ENCODE results near the gene TOX2. TPM values are rescaled to one million over a fixed set of nuclear protein-coding genes. Genes with fewer than 3 reads are reported as not detected.

The TOX2 gene
- under 1 TPM; 0.33 to 0.64 TPM for total RNA-seq
- polyA plus RNA-seq, result 1 to 10 TPM in 1 of 2 donors, under 1 TPM in 1; 0.22 to 1.1 TPM

DNA sequence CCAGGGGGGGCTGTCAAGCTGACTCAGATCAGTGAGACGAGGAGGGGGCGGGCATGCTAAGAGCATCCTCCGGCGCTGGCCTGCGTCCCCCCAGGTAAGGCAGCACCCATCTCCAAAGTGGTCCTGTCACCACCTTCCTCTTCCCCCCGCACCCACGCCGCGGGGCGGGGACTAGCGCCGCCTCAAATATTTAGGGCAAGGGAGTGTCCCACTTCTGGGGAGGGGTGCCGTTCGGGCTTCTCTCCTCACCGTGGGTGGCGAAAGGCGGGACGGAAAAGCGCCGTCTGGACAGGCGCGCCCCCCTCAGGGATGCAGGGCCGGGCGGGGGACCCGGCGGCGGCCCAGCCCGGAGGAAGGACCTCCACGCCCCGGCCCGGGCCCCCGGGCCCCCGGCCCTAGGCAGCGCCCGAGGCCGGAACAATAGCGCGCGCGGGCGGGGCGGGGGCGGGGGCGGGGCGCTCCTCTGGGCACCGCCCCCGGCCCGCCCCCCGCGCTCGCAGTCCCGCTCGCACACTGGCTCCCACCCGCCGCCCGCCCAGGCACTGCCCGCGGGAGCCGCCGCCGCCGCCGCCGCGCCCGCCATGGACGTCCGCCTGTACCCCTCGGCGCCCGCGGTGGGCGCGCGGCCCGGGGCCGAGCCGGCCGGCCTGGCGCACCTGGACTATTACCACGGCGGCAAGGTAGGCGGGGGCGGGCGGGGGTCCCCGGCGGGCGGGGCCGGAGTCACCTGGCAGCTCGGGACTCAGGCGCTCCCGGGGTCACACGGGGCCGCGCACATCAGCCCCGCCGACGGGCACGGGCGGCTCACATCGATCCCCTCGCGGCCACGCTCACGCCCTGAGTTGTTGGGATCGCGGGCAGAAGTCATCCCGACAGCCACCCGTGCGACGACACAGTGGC, at the start of gene TOX2:
TOX2 (plus strand) TSS at position 542 of the 900 bp plus-strand sequence; CDS start at position 582, 40 bp downstream.
- Histone ChIP-seq H3K9me3 (ENCODE audit: control insufficient read depth in 1 of 2, low read length in 2 of 2) (no peaks in the 10 kb centered on the region), H3K4me3 (ENCODE audit: low read length in 2 of 2) (peak within 1 kb of the TSS; percentile 11 to 62), H3K27ac (ENCODE audit: low read depth, low read length) (peak within 1 kb of the TSS; percentile 7), H3K27me3 (ENCODE audit: insufficient read depth, low read length) (peaks cover 16% of the 10 kb centered on the region), H3K4me1 (ENCODE audit: insufficient read depth, low read length) (peaks cover 34% of the 10 kb centered on the region), H3K36me3 (ENCODE audit: insufficient read depth, low read length) (no peaks in the 10 kb centered on the region)
- POLR2A ChIA-PET (ENCODE audit: partially characterized antibody), result no interaction called here
- peaks cover 5 to 6% of the 10 kb centered on the region in 2 donors for H3K36me3 Mint-ChIP-seq
- H3K4me1 Mint-ChIP-seq, result peaks cover 8 to 23% (median 21%) of the 10 kb centered on the region in 4 donors
- peak within 1 kb of the TSS; percentile 86 to 94 (median 90) for H3K4me3 Mint-ChIP-seq
- H3K27ac Mint-ChIP-seq, result peak within 1 kb of the TSS; percentile 52 to 92 (median 70)
- intact Hi-C loops (cut with micrococcal nuclease), result loop anchor here (10.0 kb wide), 1 partner anchor 50 kb away; no protein-coding TSS in a partner anchor
- CTCF ChIA-PET (ENCODE audit: partially characterized antibody), result no interaction called here
- peaks cover 29 to 31% of the 10 kb centered on the region in 2 donors for H3K27me3 Mint-ChIP-seq
- DNase-seq, result peak in 4 of 5 donors; percentile 30 to 40 (median 34)
- peaks cover 0 to 25% (median 12%) of the 10 kb centered on the region in 8 donors for H3K9me3 Mint-ChIP-seq

DNA sequence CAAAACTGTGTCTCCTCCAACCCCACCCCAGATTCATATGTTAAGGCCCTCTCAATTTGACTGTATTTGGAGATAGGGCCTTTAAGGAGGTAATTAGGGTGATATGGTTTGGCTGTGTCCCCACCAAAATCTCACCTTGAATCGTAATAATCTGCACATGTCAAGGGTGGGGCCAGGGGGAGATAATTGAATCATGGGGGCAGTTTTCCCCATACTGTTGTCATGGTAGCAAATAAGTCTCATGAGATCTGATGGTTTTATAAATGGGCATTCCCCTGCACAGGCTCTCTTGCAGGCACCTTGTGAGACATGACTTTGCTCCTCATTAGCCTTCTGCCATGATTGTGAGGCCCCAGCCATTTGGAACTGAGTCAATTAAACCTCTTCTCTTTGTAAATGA, 46.6 kb upstream of the TOX2 start:
- Mint-ChIP-seq H3K27ac (no peak overlapping the region), H3K9me3 (no peaks in the 10 kb centered on the region), H3K4me3 (no peak overlapping the region), H3K4me1 (no peaks in the 10 kb centered on the region), H3K27me3 (peaks cover 0 to 2% of the 10 kb centered on the region in 2 donors), H3K36me3 (no peaks in the 10 kb centered on the region)
- CTCF ChIA-PET (ENCODE audit: partially characterized antibody), result no interaction called here
- POLR2A ChIA-PET (ENCODE audit: partially characterized antibody), result no interaction called here
- intact Hi-C loops (cut with micrococcal nuclease), result no loop called here
- no peaks in the 10 kb centered on the region for H3K27me3 ChIP-seq (ENCODE audit: insufficient read depth, low read length)
- no peaks in the 10 kb centered on the region for H3K9me3 ChIP-seq (ENCODE audit: control insufficient read depth in 1 of 2, low read length in 2 of 2)
- H3K4me3 ChIP-seq (ENCODE audit: low read length in 2 of 2), result no peak overlapping the region
- H3K36me3 ChIP-seq (ENCODE audit: insufficient read depth, low read length), result no peaks in the 10 kb centered on the region
- no peaks in the 10 kb centered on the region for H3K4me1 ChIP-seq (ENCODE audit: insufficient read depth, low read length)
- no peak overlapping the region for H3K27ac ChIP-seq (ENCODE audit: low read depth, low read length)
- no peak for DNase-seq

DNA sequence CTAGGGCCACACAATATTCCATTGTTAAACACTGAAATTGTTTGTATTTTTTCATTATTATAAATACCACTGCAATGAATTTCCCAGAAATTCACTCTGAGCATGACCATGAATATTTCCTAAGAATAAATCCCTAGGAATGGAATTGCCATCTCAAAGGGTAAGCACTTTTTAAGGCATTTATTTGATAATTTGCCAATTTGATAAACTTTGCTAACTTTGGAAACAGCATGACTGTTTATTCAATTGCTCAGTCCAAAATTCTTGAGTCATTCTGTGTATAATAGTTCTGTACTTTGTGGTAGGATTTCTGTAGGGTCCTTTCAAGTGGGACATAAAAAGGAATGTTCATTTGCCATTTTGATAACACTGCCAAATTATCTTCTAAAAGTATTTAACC, 44.2 kb upstream of the TOX2 start:
- Mint-ChIP-seq H3K36me3 (no peaks in the 10 kb centered on the region), H3K4me3 (no peak overlapping the region), H3K9me3 (no peaks in the 10 kb centered on the region)

GRCh38 chr20:43878776-43879175, 35.9 kb upstream of the TOX2 start:
- no peak overlapping the region for H3K27ac Mint-ChIP-seq
- DNase-seq, result no peak
- H3K36me3 Mint-ChIP-seq, result no peaks in the 10 kb centered on the region
- CTCF ChIA-PET (ENCODE audit: partially characterized antibody), result no interaction called here
- no peaks in the 10 kb centered on the region for H3K36me3 ChIP-seq (ENCODE audit: insufficient read depth, low read length)
- intact Hi-C loops (cut with micrococcal nuclease), result no loop called here
- H3K4me3 ChIP-seq (ENCODE audit: low read length in 2 of 2), result no peak overlapping the region
- POLR2A ChIA-PET (ENCODE audit: partially characterized antibody), result no interaction called here
- H3K4me1 Mint-ChIP-seq, result no peaks in the 10 kb centered on the region
- no peak overlapping the region for H3K27ac ChIP-seq (ENCODE audit: low read depth, low read length)
- H3K4me1 ChIP-seq (ENCODE audit: insufficient read depth, low read length), result no peaks in the 10 kb centered on the region
- no peaks in the 10 kb centered on the region for H3K27me3 ChIP-seq (ENCODE audit: insufficient read depth, low read length)
- H3K4me3 Mint-ChIP-seq, result no peak overlapping the region
- peaks cover 0 to 5% (median 0%) of the 10 kb centered on the region in 8 donors for H3K9me3 Mint-ChIP-seq
- no peaks in the 10 kb centered on the region for H3K9me3 ChIP-seq (ENCODE audit: control insufficient read depth in 1 of 2, low read length in 2 of 2)
- H3K27me3 Mint-ChIP-seq, result peaks cover 9 to 19% of the 10 kb centered on the region in 2 donors

More for the DNA sequence above, 44.2 kb upstream of the TOX2 start:
- H3K27me3 Mint-ChIP-seq, result peaks cover 0 to 2% of the 10 kb centered on the region in 2 donors
- POLR2A ChIA-PET (ENCODE audit: partially characterized antibody), result no interaction called here
- CTCF ChIA-PET (ENCODE audit: partially characterized antibody), result no interaction called here
- DNase-seq, result no peak
- H3K4me3 ChIP-seq (ENCODE audit: low read length in 2 of 2), result no peak overlapping the region
- H3K27ac Mint-ChIP-seq, result no peak overlapping the region
- H3K4me1 Mint-ChIP-seq, result no peaks in the 10 kb centered on the region
- H3K9me3 ChIP-seq (ENCODE audit: control insufficient read depth in 1 of 2, low read length in 2 of 2), result no peaks in the 10 kb centered on the region
- H3K27me3 ChIP-seq (ENCODE audit: insufficient read depth, low read length), result no peaks in the 10 kb centered on the region
- no peak overlapping the region for H3K27ac ChIP-seq (ENCODE audit: low read depth, low read length)
- no peaks in the 10 kb centered on the region for H3K36me3 ChIP-seq (ENCODE audit: insufficient read depth, low read length)
- intact Hi-C loops (cut with micrococcal nuclease), result no loop called here
- H3K4me1 ChIP-seq (ENCODE audit: insufficient read depth, low read length), result no peaks in the 10 kb centered on the region

DNA sequence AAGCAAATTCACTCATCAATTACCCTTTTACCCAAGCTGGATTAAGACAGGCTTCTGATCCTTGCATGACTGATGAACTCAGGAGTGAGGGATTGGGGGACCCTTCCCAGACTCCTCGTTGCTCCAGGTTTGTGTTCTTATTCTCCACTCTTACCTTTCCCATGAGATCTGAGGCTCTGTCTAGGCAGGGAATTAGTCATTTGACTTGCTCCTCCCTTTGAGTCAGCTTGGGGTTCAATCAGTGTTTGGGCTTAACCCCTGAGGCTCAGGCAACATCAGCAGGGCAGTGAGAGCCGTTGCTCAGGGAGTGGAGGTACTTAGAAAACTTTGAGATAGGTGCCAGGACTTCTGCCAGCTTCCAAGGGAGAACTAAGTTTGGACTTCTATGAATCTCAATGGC, 20.7 kb upstream of the TOX2 start:
- no peak for DNase-seq
- no peaks in the 10 kb centered on the region for H3K36me3 Mint-ChIP-seq
- no peak overlapping the region for H3K27ac Mint-ChIP-seq
- H3K27me3 Mint-ChIP-seq, result peaks cover 5 to 7% of the 10 kb centered on the region in 2 donors
- no peaks in the 10 kb centered on the region for H3K4me1 ChIP-seq (ENCODE audit: insufficient read depth, low read length)
- no peak overlapping the region for H3K27ac ChIP-seq (ENCODE audit: low read depth, low read length)
- no peak overlapping the region for H3K4me3 ChIP-seq (ENCODE audit: low read length in 2 of 2)
- no peaks in the 10 kb centered on the region for H3K27me3 ChIP-seq (ENCODE audit: insufficient read depth, low read length)
- H3K4me1 Mint-ChIP-seq, result no peaks in the 10 kb centered on the region
- H3K4me3 Mint-ChIP-seq, result no peak overlapping the region
- H3K9me3 ChIP-seq (ENCODE audit: control insufficient read depth in 1 of 2, low read length in 2 of 2), result no peaks in the 10 kb centered on the region
- intact Hi-C loops (cut with micrococcal nuclease), result no loop called here
- no peaks in the 10 kb centered on the region for H3K36me3 ChIP-seq (ENCODE audit: insufficient read depth, low read length)
- peaks cover 0 to 46% (median 31%) of the 10 kb centered on the region in 8 donors for H3K9me3 Mint-ChIP-seq
- ChIA-PET POLR2A (ENCODE audit: partially characterized antibody) (no interaction called here), CTCF (ENCODE audit: partially characterized antibody) (no interaction called here)

DNA sequence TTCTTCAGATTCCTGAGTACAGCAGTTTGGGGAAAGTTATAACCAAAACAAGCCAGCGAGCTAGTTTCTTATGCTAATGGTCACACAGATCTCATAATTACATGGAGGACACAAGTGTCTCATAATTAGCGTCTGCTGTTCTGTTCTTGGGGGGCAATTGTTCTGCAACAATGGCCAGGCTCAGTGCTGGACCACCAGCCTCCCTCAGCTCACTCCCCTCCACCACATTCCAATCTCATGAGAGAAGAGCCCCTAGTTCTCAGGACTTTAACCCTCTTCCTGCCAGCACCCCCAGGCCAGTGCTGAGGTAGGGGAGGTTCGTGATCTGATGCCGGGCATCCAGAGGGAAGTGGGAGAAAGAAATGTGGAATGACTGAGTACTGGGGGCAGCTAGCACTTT, 20.2 kb upstream of the TOX2 start:
- H3K27ac ChIP-seq (ENCODE audit: low read depth, low read length), result no peak overlapping the region
- H3K27me3 Mint-ChIP-seq, result peaks cover 5 to 7% of the 10 kb centered on the region in 2 donors
- H3K4me1 ChIP-seq (ENCODE audit: insufficient read depth, low read length), result no peaks in the 10 kb centered on the region
- no peaks in the 10 kb centered on the region for H3K27me3 ChIP-seq (ENCODE audit: insufficient read depth, low read length)
- no peaks in the 10 kb centered on the region for H3K9me3 ChIP-seq (ENCODE audit: control insufficient read depth in 1 of 2, low read length in 2 of 2)
- intact Hi-C loops (cut with micrococcal nuclease), result no loop called here
- H3K9me3 Mint-ChIP-seq, result peaks cover 0 to 41% (median 27%) of the 10 kb centered on the region in 8 donors
- no peaks in the 10 kb centered on the region for H3K36me3 ChIP-seq (ENCODE audit: insufficient read depth, low read length)
- H3K36me3 Mint-ChIP-seq, result no peaks in the 10 kb centered on the region
- POLR2A ChIA-PET (ENCODE audit: partially characterized antibody), result no interaction called here
- H3K27ac Mint-ChIP-seq, result no peak overlapping the region
- no peak overlapping the region for H3K4me3 ChIP-seq (ENCODE audit: low read length in 2 of 2)
- H3K4me3 Mint-ChIP-seq, result no peak overlapping the region
- no peaks in the 10 kb centered on the region for H3K4me1 Mint-ChIP-seq
- CTCF ChIA-PET (ENCODE audit: partially characterized antibody), result no interaction called here
- DNase-seq, result no peak

- CTCF ChIA-PET (ENCODE audit: partially characterized antibody), result no interaction called here
- peaks cover 0 to 33% (median 19%) of the 10 kb centered on the region in 8 donors for H3K9me3 Mint-ChIP-seq
- H3K4me1 Mint-ChIP-seq, result no peaks in the 10 kb centered on the region
Measured at GRCh38 chr20:43895235-43895634, 19.4 kb upstream of the TOX2 start.

More at GRCh38 chr20:43895235-43895634, 19.4 kb upstream of the TOX2 start:
- H3K27me3 Mint-ChIP-seq, result peaks cover 5 to 7% of the 10 kb centered on the region in 2 donors
- no peak overlapping the region for H3K4me3 ChIP-seq (ENCODE audit: low read length in 2 of 2)
- no peak overlapping the region for H3K27ac ChIP-seq (ENCODE audit: low read depth, low read length)
- no peaks in the 10 kb centered on the region for H3K9me3 ChIP-seq (ENCODE audit: control insufficient read depth in 1 of 2, low read length in 2 of 2)
- no peaks in the 10 kb centered on the region for H3K27me3 ChIP-seq (ENCODE audit: insufficient read depth, low read length)
- no peak for DNase-seq
- H3K36me3 ChIP-seq (ENCODE audit: insufficient read depth, low read length), result no peaks in the 10 kb centered on the region
- no peaks in the 10 kb centered on the region for H3K4me1 ChIP-seq (ENCODE audit: insufficient read depth, low read length)
- no peaks in the 10 kb centered on the region for H3K36me3 Mint-ChIP-seq
- intact Hi-C loops (cut with micrococcal nuclease), result no loop called here
- no peak overlapping the region for H3K4me3 Mint-ChIP-seq
- POLR2A ChIA-PET (ENCODE audit: partially characterized antibody), result no interaction called here
- H3K27ac Mint-ChIP-seq, result no peak overlapping the region
